Aorta (tissue), 5 donors: ENCODE measurements around the gene PINLYP. TPM values are rescaled to one million over a fixed set of nuclear protein-coding genes. Genes with fewer than 3 reads are reported as not detected.

Experiments used
- ATAC-seq: fragments of 200-7000 bp; cut with Tn5 transposase; one replicate; pipeline ENCODE4 v1.9.1; 2022; ENCODE audit warnings: moderate library complexity; ENCODE audit not compliant: low FRiP score
- DNase-seq, 2 donors: peaks; one replicate each; pipeline ENCODE4 v3.0.0-alpha.2; 2020
- H3K27ac ChIP-seq, 2 donors: one replicate each; pipeline ENCODE4 v1.5.1; 2013; ENCODE audit warnings: low read length in 2 of 2, mild to moderate bottlenecking in 2 of 2, moderate library complexity in 2 of 2, control low read depth in 1 of 2, inconsistent platforms in 1 of 2, low read depth in 1 of 2
- H3K27me3 ChIP-seq, 2 donors: one replicate each; pipeline ENCODE4 v1.6.1; 2013; ENCODE audit warnings: control low read depth in 1 of 2, low read length in 1 of 2, mild to moderate bottlenecking in 1 of 2, moderate library complexity in 1 of 2; ENCODE audit not compliant: insufficient read depth in 2 of 2, control insufficient read depth in 1 of 2
- H3K36me3 ChIP-seq, 2 donors: one replicate each; pipeline ENCODE4 v1.6.1; 2013; ENCODE audit warnings: control low read depth in 1 of 2, low read length in 1 of 2, mild to moderate bottlenecking in 1 of 2; ENCODE audit not compliant: insufficient read depth in 2 of 2, control insufficient read depth in 1 of 2
- H3K4me1 ChIP-seq, 2 donors: one replicate each; pipeline ENCODE4 v1.6.1; 2013; ENCODE audit warnings: low read length in 2 of 2, control low read depth in 1 of 2, mild to moderate bottlenecking in 1 of 2, moderate library complexity in 1 of 2; ENCODE audit not compliant: insufficient read depth in 2 of 2, control insufficient read depth in 1 of 2
- H3K4me3 ChIP-seq, 2 donors: one replicate each; pipeline ENCODE4 v1.5.1; 2013; ENCODE audit warnings: low read length in 2 of 2, control low read depth in 1 of 2, mild to moderate bottlenecking in 1 of 2
- H3K9me3 ChIP-seq: one replicate; pipeline ENCODE4 v1.6.1; 2013; ENCODE audit warnings: mild to moderate bottlenecking, low read length; ENCODE audit not compliant: control insufficient read depth
- WGBS, 2 donors: extraction: QIAGEN DNeasy Blood & Tissue Kit; methylation state at CpG; one replicate each; pipeline ENCODE4 v1.1.7; 2013; 5-methylcytosine and 5-hydroxymethylcytosine counted together
- intact Hi-C, 2 donors: fragments of 100-400 bp; cut with DNase I; formaldehyde crosslinking; loops; one replicate each; pipeline versions ENCODE4 v1.14.2 to v1.15.0; 2022
- polyA plus RNA-seq, 2 donors: library from polyadenylated mRNA; stranded (reverse); fragments of 200-250 nt; gene quantifications; one replicate each; pipeline ENCODE4 v1.2.3, GENCODE V29; 2013
- total RNA-seq, 2 donors: library from RNA; stranded (reverse); fragmentation: NEBNext Ultra II Directional; extraction: Animal tissue kit (Norgen Biotek cat#: 25700); gene quantifications; one replicate each; pipeline ENCODE4 v1.2.1, GENCODE V29; 2021
- donor health status: healthy with polysubstance abuse.
- donor health status: Bipolar disorder and iron deficiency.
- donor health status: DM: no; HTN: no; CAD: no.
- donor health status: DM: no; HTN: no; CAD: no.
- donor health status: DM: yes; HTN: yes; CAD: no.

The PINLYP gene
- total and polyA plus RNA-seq, 4 donors = 8.2 to 22.9 (median 15.5) TPM

DNA sequence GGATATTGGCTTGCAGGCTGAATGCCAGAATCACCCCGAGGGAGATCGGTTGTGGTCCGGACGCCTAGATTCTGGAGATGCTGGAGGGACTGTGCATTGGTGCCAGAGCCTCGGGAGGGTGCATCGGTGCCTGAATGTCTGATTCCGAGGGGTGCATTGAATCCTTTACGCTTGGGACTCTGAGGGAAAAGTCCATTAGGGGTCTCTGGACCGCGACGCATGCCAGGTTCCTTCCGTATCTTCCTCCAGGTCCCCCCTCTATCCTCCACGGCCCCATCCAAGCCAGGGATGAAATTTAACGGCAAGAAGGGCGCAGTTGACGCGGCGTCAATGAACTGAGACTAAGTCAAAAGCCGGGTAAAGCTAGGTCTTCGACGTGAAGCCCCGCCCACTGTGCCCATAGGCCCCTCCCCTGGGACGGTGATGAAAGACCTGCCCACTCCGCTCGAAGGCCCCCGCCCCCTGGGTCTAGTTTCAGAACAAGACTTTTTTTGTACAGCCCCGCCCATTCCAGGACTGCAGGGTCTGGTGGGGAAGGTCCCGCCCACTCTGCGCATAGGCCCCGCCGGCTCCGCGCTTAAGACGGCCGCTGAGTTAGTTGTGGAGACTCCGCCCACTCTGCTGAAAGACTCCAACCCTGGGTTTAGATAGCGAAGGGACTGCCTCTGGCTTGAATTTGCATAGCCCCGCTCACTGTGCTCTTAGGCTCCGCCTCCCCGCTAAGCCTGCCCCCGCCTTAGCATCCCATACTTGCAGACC, 41.9 kb upstream of the PINLYP start:
- intact Hi-C loops = loop anchor here (2.0 to 10.0 kb wide), 3 partner anchors 63 to 134 kb away; partner anchors contain the start of genes IRGQ (in 1 of the 2) and ZNF576 (in 1 of the 2)
- H3K27ac ChIP-seq = peak overlapping the region in 1 of 2 donors; percentile 41
- ATAC-seq (peak; percentile 93), DNase-seq (peak; percentile 99 to 100)
- H3K4me3 ChIP-seq = peak overlapping the region; percentile 2 to 54
- no peaks in the 10 kb centered on the region for H3K9me3 ChIP-seq
- WGBS, 2 donors = 0 to 1% methylated on average over 41 of the region's 41 CpGs
- H3K36me3 ChIP-seq = no peaks in the 10 kb centered on the region
- no peaks in the 10 kb centered on the region for H3K27me3 ChIP-seq
- no peaks in the 10 kb centered on the region for H3K4me1 ChIP-seq

DNA sequence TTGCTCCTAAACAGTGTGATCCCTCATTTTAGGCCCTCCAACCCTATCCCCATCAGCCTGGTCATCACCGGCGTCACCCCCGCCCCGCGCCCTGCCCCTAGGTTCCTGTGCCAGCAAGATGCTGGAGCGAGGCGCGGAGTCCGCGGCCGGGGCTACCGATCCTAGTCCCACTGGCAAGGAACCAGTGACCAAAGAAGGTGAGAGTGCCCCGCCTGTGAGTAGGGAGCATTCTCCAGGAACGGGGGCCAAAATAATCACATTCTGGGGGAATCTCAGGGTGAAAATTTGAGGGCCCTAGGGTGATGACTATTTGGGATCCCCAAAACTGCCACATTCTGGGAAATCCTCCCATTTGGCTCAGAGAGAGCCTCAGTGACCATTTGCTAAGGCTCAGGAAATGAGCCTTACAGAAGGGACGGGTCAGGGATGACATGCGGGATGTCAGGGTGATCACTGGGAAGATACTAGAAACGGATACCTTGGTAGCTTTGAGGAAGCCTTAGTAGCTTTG, 41.2 kb upstream of the PINLYP start:
- ATAC-seq = no peak
- intact Hi-C loops = loop anchor here (5.0 to 10.0 kb wide), 2 partner anchors 130 to 133 kb away; no protein-coding TSS in a partner anchor
- WGBS, 2 donors = 4 to 6% methylated on average over 17 of the region's 17 CpGs

DNA sequence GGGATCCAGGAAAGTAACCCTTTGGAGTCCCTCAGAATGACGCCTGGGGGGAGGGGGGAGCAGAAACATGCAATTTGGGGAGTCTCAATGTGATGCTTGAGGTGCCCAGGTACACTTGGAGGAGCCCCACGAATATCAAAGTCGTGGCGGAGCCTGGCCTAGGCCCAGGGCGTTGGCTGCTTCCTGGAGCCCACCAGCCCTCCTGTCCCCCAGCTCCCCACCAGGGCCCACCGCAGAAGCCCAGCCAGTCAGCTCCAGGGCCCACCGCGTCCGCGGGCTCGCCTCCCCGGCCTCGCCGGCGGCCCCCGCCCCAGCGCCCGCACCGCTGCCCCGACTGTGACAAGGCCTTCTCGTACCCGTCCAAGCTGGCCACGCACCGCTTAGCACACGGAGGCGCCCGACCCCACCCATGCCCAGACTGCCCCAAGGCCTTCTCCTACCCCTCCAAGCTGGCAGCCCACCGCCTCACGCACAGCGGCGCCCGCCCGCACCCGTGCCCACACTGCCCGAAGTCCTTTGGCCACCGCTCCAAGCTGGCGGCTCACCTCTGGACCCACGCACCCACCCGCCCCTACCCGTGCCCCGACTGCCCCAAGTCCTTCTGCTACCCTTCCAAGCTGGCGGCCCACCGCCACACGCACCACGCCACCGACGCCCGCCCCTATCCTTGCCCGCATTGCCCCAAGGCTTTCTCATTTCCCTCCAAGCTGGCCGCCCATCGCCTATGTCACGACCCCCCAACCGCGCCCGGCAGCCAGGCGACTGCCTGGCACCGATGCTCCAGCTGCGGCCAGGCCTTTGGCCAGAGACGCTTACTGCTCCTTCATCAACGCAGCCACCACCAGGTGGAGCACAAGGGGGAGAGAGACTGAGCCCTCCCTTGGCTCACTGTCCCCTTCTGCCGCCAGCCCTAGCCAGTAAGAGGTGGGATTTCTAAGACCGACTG, 40.5 kb upstream of the PINLYP start:
- peak overlapping the region; percentile 8 to 62 for H3K27ac ChIP-seq
- ATAC-seq (no peak), DNase-seq (peak; percentile 80 to 93)
- WGBS, 2 donors = 35 to 44% methylated on average over 49 to 62 of the region's 62 CpGs
- H3K27me3 ChIP-seq = no peaks in the 10 kb centered on the region
- H3K4me1 ChIP-seq = no peaks in the 10 kb centered on the region
- no peak overlapping the region for H3K4me3 ChIP-seq
- no peaks in the 10 kb centered on the region for H3K9me3 ChIP-seq
- no peaks in the 10 kb centered on the region for H3K36me3 ChIP-seq
- intact Hi-C loops = loop anchor here (5.0 to 10.0 kb wide), 4 partner anchors 57 to 132 kb away; no protein-coding TSS in a partner anchor

More for the DNA sequence above, 41.2 kb upstream of the PINLYP start:
- Histone ChIP-seq H3K36me3 (no peaks in the 10 kb centered on the region), H3K4me3 (no peak overlapping the region), H3K27ac (peak overlapping the region; percentile 7 to 8), H3K9me3 (no peaks in the 10 kb centered on the region), H3K4me1 (no peaks in the 10 kb centered on the region), H3K27me3 (no peaks in the 10 kb centered on the region)
- no peak for DNase-seq

DNA sequence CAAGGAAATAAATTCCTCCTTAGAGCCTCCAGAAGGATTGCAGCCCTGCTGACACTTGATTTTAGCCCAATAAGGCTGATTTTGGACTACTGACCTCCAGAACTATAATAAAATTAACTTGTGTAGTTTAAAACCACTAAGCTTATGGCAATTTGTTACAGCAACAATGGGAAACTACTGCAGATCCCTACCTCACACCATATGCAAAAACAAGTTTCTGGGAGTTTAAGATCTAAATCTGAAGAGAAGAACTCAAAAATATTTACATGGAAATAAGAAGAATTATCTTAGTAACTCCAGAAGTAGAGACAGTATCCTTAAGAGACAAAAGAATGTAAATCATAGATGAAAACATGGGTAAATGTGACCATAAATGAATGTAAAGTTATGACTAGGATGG, 36.7 kb upstream of the PINLYP start:
- no peak overlapping the region for H3K4me3 ChIP-seq
- DNase-seq (no peak), ATAC-seq (no peak)
- H3K27me3 ChIP-seq = no peaks in the 10 kb centered on the region
- peaks cover 2 to 3% of the 10 kb centered on the region in 2 donors for H3K36me3 ChIP-seq
- intact Hi-C loops = loop anchor here (5.0 to 10.0 kb wide), 3 partner anchors 53 to 126 kb away; no protein-coding TSS in a partner anchor
- no peak overlapping the region for H3K27ac ChIP-seq
- no peaks in the 10 kb centered on the region for H3K9me3 ChIP-seq
- no peaks in the 10 kb centered on the region for H3K4me1 ChIP-seq

DNA sequence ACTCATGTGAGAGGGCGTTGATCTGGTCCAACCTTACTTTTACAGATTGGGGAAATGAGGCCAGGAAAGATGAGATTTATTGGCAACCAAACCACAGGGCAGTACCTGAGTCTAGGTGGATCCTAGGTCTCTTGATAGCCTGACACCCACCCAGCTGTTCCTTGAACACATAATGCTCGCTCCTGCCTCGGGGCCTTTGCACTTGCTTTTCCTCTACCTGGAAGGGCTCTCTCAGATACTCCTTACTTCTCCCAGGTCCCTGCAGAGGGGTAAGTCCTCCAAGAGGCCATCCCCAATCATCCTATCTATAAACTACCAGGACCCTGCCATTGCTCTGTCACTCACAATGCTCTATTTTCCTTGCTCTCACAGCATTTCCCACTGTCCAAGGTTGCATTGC, 35.2 kb upstream of the PINLYP start:
- Histone ChIP-seq H3K4me1 (no peaks in the 10 kb centered on the region), H3K27me3 (no peaks in the 10 kb centered on the region), H3K27ac (no peak overlapping the region), H3K9me3 (no peaks in the 10 kb centered on the region), H3K36me3 (peaks cover 3% of the 10 kb centered on the region in 2 donors), H3K4me3 (no peak overlapping the region)
- DNase-seq (peak in 1 of 2 donors; percentile 16), ATAC-seq (no peak)
- 97 to 98% methylated on average over 3 of the region's 3 CpGs for WGBS, 2 donors
- intact Hi-C loops = no loop called here

DNA sequence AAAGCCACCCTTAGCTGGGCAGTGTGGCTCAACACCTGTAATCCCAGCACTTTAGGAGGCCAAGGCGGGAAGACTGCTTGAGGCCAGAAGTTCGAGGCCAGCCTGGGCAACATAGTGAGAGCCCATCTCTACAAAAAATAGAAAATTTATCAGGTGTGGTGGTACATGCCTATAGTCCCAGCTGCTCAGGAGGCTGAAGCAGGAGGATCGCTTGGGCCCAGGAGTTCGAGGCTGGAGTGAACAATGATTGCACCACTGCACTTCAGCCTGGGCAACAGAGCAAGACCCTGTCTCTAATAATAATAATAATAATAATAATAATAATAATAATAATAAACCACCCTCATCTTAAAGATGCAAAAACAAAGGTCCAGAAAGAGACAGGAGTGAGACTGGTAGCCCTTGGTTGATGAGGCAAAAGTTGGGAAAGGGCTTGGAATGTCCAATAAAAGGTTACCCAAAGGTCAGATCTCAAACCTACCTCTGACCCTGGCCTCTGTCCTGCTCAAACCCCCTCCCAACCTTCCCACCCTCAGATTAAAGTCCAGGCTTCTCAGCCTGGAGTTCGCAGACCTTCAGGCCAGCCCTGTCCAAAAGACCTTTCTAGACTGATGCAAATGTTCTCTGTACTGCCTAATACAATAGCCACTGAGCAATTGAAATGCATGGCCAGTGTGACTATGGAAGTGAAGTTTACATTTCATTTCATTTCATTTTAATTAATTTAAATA, 33.5 kb upstream of the PINLYP start:
- Histone ChIP-seq H3K27ac (no peak overlapping the region), H3K27me3 (no peaks in the 10 kb centered on the region), H3K4me3 (no peak overlapping the region), H3K4me1 (no peaks in the 10 kb centered on the region), H3K9me3 (no peaks in the 10 kb centered on the region), H3K36me3 (peaks cover 3 to 4% of the 10 kb centered on the region in 2 donors)
- ATAC-seq (no peak), DNase-seq (no peak)
- 96 to 99% methylated on average over 5 of the region's 5 CpGs for WGBS, 2 donors
- intact Hi-C loops = no loop called here

DNA sequence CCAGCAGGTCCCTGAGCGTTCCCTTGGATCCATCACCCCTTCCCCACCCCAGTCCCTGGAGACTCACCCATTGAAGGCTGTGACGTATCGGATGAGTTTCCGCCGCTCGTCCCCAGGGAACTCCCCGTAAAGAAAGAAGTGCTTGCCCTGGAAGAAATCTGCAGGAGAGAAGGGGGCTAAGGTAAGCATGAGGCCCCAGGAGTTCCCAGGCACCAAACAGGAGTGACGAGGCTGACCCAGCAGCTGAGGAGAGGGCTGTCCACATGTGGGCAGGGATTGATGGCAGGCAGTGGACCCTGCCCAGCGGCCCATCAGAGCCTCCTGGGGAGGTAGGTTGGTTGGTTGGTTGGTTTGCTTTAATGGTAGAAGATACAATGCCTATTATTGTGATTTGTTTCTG, 31.5 kb upstream of the PINLYP start:
- no peak overlapping the region for H3K27ac ChIP-seq
- DNase-seq = no peak
- H3K9me3 ChIP-seq = no peaks in the 10 kb centered on the region
- H3K27me3 ChIP-seq = no peaks in the 10 kb centered on the region
- H3K4me1 ChIP-seq = no peaks in the 10 kb centered on the region
- WGBS, 2 donors = 95 to 96% methylated on average over 9 of the region's 9 CpGs
- intact Hi-C loops = no loop called here
- H3K4me3 ChIP-seq = no peak overlapping the region
- ATAC-seq = no peak
- H3K36me3 ChIP-seq = peaks cover 3 to 4% of the 10 kb centered on the region in 2 donors

DNA sequence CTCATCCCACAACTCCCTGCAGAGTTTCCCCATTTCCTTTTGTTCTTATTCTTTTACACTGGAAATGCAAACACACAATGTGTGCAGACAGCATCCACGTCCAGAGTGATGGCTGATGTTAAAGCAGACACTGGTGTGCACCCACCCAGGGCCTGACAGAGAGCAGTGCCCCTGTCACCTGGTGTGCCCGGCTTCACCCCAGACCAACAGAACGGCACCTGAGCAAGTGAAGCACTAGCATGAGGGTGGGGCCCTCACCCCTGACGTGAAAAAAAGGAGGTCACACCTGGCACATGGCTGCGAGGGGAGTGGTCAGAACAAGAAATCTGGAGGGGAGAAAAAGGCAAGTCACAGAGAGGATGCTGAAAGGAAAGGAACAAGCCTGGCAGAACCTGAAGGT, 30.3 kb upstream of the PINLYP start:
- Histone ChIP-seq H3K27me3 (no peaks in the 10 kb centered on the region), H3K27ac (no peak overlapping the region), H3K9me3 (no peaks in the 10 kb centered on the region), H3K4me3 (no peak overlapping the region), H3K36me3 (peaks cover 3 to 4% of the 10 kb centered on the region in 2 donors), H3K4me1 (no peaks in the 10 kb centered on the region)
- ATAC-seq (no peak), DNase-seq (no peak)
- WGBS, 2 donors = 82 to 88% methylated on average over 5 of the region's 5 CpGs
- intact Hi-C loops = no loop called here
